Psoas muscle (tissue), 8 donors: ENCODE data around the gene CIAO1. TPM values are rescaled to one million over a fixed set of nuclear protein-coding genes. Genes with fewer than 3 reads are reported as not detected.
"Not testable (repeated sequence)": the region's sequence is repeated elsewhere in the genome, so short reads cannot be mapped to it uniquely, and the experiment has no call there.

ENCODE experiments used
- ATAC-seq, 4 donors: fragments of 200-7000 bp; cut with Tn5 transposase; one replicate each; pipeline ENCODE4 v1.9.1; 2020; ENCODE audit warnings: moderate library complexity in 3 of 4, mild to moderate bottlenecking in 2 of 4
- DNase-seq, 2 donors: peaks; one replicate each; pipeline ENCODE4 v3.0.0-alpha.2; 2020
- H3K27ac ChIP-seq: fragments of 200-600 bp; one replicate; pipeline ENCODE4 v1.8.0; 2022
- H3K27me3 ChIP-seq, 3 donors: fragments of 200-600 bp in 1 of 3; one replicate each; pipeline versions ENCODE4 v1.6.1 to v1.8.0; 2013 to 2022; ENCODE audit warnings: low read length in 2 of 3, mild to moderate bottlenecking in 2 of 3, moderate library complexity in 1 of 3; ENCODE audit not compliant: insufficient read depth in 3 of 3
- H3K36me3 ChIP-seq, 2 donors: fragments of 200-600 bp in 1 of 2; one replicate each; pipeline versions ENCODE4 v1.6.1 to v1.8.0; 2013 to 2022; ENCODE audit warnings: low read depth in 1 of 2, mild to moderate bottlenecking in 1 of 2, moderate library complexity in 1 of 2; ENCODE audit not compliant: insufficient read depth in 1 of 2
- H3K4me1 ChIP-seq: fragments of 200-600 bp; one replicate; pipeline ENCODE4 v1.8.0; 2022
- H3K4me3 ChIP-seq: fragments of 200-600 bp; one replicate; pipeline ENCODE4 v1.8.0; 2022; ENCODE audit warnings: mild to moderate bottlenecking
- H3K9me3 ChIP-seq: fragments of 200-600 bp; one replicate; pipeline ENCODE4 v1.8.0; 2022
- CTCF ChIP-seq: fragments of 200-600 bp; IDR thresholded peaks from one replicate; pipeline ENCODE4 v1.8.0; 2022; ENCODE audit warnings: antibody characterized with exemption
- WGBS, 3 donors: extraction: QIAGEN DNeasy Blood & Tissue Kit; methylation state at CpG; one replicate each; pipeline versions ENCODE4 v1.1.6 to v1.1.7; 2013; 5-methylcytosine and 5-hydroxymethylcytosine counted together
- intact Hi-C, 2 donors: fragments of 100-400 bp; cut with DNase I; formaldehyde crosslinking; loops; one replicate each; pipeline versions ENCODE4 v1.11.0 to v1.14.2; 2022
- long read RNA-seq, 2 donors: library from polyadenylated mRNA; unstranded; transcript quantifications; one replicate each; pipeline ENCODE4 v2.0.0, GENCODE V29; 2021
- polyA plus RNA-seq, 3 donors: library from polyadenylated mRNA; stranded (reverse); fragments of 200-250 nt; gene quantifications; one replicate each; pipeline ENCODE4 v1.2.3, GENCODE V29; 2013
- total RNA-seq, 4 donors: library from RNA; stranded (reverse); fragmentation: NEBNext Ultra II Directional in 2 of 4; extraction: Animal tissue kit (Norgen Biotek cat#: 25700) in 2 of 4; gene quantifications; one replicate each; pipeline versions ENCODE4 v1.2.1 to v1.2.4, GENCODE V29; 2021 to 2023
- donor health status: healthy with polysubstance abuse.
- donor health status: DM: no; HTN: no; CAD: no; lungs with moderate emphysema.
- donor health status: Bipolar disorder and iron deficiency.
- donor health status: healthy.
- donor health status: DM: yes; HTN: yes; CAD: no.
- donor health status: DM: no; HTN: no; CAD: no.
- donor health status: DM: no; HTN: no; CAD: no.
- donor health status: DM: yes; HTN: yes; CAD: no.

The CIAO1 gene
- 10 to 100 TPM; 44.0 to 61.0 (median 56.5) TPM for total RNA-seq
- polyA plus RNA-seq, result 10 to 100 TPM; 36.8 to 91.6 (median 80.5) TPM
- long read RNA-seq, donor 1, transcript CIAO1-203 (7 exons, 1,533 nt), result major isoform, 89 of 97 reads
- long read RNA-seq, donor 1, partial matches to known transcripts, result 2 of 97 reads
- long read RNA-seq, donor 1, other reads (novel, unspliced or antisense), result 6 of 97 reads
- long read RNA-seq, donor 2, transcript CIAO1-203 (7 exons, 1,533 nt), result major isoform, 121 of 156 reads
- long read RNA-seq, donor 2, partial matches to known transcripts, result 17 of 156 reads
- long read RNA-seq, donor 2, other reads (novel, unspliced or antisense), result 18 of 156 reads

- peak; percentile 14 for TF ChIP-seq CTCF
- ATAC-seq (peak; percentile 94 to 97 (median 96)), DNase-seq (peak; percentile 98 to 99)
- no peaks in the 10 kb centered on the region for H3K9me3 ChIP-seq
- H3K27ac ChIP-seq, result peak within 1 kb of the TSS; percentile 97
- peaks cover 8 to 56% of the 10 kb centered on the region in 2 donors for H3K36me3 ChIP-seq
- no peaks in the 10 kb centered on the region for H3K27me3 ChIP-seq
- peaks cover 40% of the 10 kb centered on the region for H3K4me1 ChIP-seq
- 0 to 1% (median 0%) methylated on average over 53 to 81 of the region's 81 CpGs for WGBS, 3 donors
- H3K4me3 ChIP-seq, result peak within 1 kb of the TSS; percentile 88
- intact Hi-C loops, result loop anchor here (2.0 to 10.0 kb wide), 6 partner anchors 36 to 271 kb away; partner anchors contain the start of genes ANKRD36C (in 1 of the 2), DUSP2 (in 1 of the 2) and SNRNP200 (in 1 of the 2)
These were observed at the start of gene CIAO1, which contains the start of gene TMEM127 for GRCh38 chr2:96265840-96266679. TSS of gene CIAO1 (plus strand) at chr2:96266225. CDS start at chr2:96266351, 126 bp downstream. TSS of gene TMEM127 (minus strand) at chr2:96265997. CDS start at chr2:96265381, 616 bp downstream.

GRCh38 chr2:96218508-96219131 is 47.4 kb upstream of the CIAO1 start:
- peaks cover 41% of the 10 kb centered on the region for H3K4me1 ChIP-seq
- intact Hi-C loops, result no loop called here
- DNase-seq (no peak), ATAC-seq (peak; percentile 42 to 70 (median 51))
- H3K27ac ChIP-seq, result peak overlapping the region; percentile 82
- 67 to 93% (median 73%) methylated on average over 13 of the region's 13 CpGs for WGBS, 3 donors
- peak overlapping the region; percentile 34 for H3K4me3 ChIP-seq
- H3K27me3 ChIP-seq, result no peaks in the 10 kb centered on the region
- no peaks in the 10 kb centered on the region for H3K9me3 ChIP-seq
- TF ChIP-seq CTCF, result no peak
- H3K36me3 ChIP-seq, result no peaks in the 10 kb centered on the region

GRCh38 chr2:96219959-96220358 is 46.1 kb upstream of the CIAO1 start:
- 54 to 78% (median 56%) methylated on average over 4 of the region's 4 CpGs for WGBS, 3 donors
- H3K36me3 ChIP-seq, result not testable (repeated sequence)

GRCh38 chr2:96221106-96221505 is 44.9 kb upstream of the CIAO1 start:
- DNase-seq, H3K27ac ChIP-seq, H3K36me3 ChIP-seq, ATAC-seq, H3K9me3 ChIP-seq, intact Hi-C loops, H3K27me3 ChIP-seq, H3K4me3 ChIP-seq: not testable (repeated sequence)
- H3K4me1 ChIP-seq, result peaks cover 38% of the 10 kb centered on the region
- WGBS, 3 donors, result 86 to 93% (median 88%) methylated on average over 1 of the region's 1 CpG

More at GRCh38 chr2:96219959-96220358, 46.1 kb upstream of the CIAO1 start:
- ATAC-seq (peak in 3 of 4 donors; percentile 48 to 56 (median 49)), DNase-seq (peak; percentile 32 to 66)
- intact Hi-C loops, H3K9me3 ChIP-seq, H3K27me3 ChIP-seq: not testable (repeated sequence)
- H3K4me1 ChIP-seq, result peaks cover 38% of the 10 kb centered on the region
- H3K27ac ChIP-seq, result peak overlapping the region; percentile 82
- peak overlapping the region; percentile 34 for H3K4me3 ChIP-seq

DNA sequence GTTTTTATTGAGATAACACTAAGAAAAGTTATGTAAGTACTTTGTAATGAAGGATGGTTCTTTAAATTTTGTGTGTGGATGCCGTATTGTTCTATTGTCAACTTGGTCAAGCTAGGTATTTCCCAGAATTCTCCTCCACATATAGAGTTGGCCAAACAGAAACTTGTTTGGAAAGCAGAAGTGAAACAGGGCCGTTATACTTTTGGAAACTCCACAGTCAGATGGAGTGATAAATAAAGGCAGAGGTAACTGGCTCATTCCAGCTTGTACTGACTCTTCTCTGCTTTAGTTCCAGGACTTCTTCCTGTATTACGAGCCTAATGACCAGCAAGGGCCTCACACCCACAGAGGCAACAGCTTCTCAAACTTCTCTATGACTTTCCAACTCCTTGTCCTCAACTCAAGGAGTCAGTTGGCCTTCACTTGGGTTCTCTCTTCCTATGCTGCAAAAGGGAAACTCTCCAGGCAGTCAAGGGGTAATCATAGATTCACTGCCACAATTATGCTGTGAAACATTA is 41.0 kb upstream of the CIAO1 start:
- ATAC-seq, result no peak
- WGBS, 3 donors, result 50 to 67% (median 60%) methylated on average over 3 of the region's 3 CpGs
- no peak for DNase-seq
- intact Hi-C loops, result no loop called here
- H3K36me3 ChIP-seq, result no peaks in the 10 kb centered on the region
- no peak overlapping the region for H3K4me3 ChIP-seq
- no peak for TF ChIP-seq CTCF
- H3K9me3 ChIP-seq, result no peaks in the 10 kb centered on the region
- H3K27me3 ChIP-seq, result no peaks in the 10 kb centered on the region
- peak overlapping the region; percentile 3 for H3K27ac ChIP-seq
- H3K4me1 ChIP-seq, result peaks cover 21% of the 10 kb centered on the region
